Activated CD4-positive, alpha-beta T cell treated with anti-CD3 and anti-CD28 coated beads, Interleukin-2, amount 50 U/mL, for 4 hours (primary cell): ENCODE data around the gene TCP11L1.
"Not testable (repeated sequence)": the region's sequence is repeated elsewhere in the genome, so short reads cannot be mapped to it uniquely, and the experiment has no call there.

Experiments used
- DNase-seq, 2 experiments: peaks; one replicate each; pipeline ENCODE4 v3.0.0-alpha.2; 2020

TCP11L1 gene, protein sequence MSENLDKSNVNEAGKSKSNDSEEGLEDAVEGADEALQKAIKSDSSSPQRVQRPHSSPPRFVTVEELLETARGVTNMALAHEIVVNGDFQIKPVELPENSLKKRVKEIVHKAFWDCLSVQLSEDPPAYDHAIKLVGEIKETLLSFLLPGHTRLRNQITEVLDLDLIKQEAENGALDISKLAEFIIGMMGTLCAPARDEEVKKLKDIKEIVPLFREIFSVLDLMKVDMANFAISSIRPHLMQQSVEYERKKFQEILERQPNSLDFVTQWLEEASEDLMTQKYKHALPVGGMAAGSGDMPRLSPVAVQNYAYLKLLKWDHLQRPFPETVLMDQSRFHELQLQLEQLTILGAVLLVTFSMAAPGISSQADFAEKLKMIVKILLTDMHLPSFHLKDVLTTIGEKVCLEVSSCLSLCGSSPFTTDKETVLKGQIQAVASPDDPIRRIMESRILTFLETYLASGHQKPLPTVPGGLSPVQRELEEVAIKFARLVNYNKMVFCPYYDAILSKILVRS

DNA sequence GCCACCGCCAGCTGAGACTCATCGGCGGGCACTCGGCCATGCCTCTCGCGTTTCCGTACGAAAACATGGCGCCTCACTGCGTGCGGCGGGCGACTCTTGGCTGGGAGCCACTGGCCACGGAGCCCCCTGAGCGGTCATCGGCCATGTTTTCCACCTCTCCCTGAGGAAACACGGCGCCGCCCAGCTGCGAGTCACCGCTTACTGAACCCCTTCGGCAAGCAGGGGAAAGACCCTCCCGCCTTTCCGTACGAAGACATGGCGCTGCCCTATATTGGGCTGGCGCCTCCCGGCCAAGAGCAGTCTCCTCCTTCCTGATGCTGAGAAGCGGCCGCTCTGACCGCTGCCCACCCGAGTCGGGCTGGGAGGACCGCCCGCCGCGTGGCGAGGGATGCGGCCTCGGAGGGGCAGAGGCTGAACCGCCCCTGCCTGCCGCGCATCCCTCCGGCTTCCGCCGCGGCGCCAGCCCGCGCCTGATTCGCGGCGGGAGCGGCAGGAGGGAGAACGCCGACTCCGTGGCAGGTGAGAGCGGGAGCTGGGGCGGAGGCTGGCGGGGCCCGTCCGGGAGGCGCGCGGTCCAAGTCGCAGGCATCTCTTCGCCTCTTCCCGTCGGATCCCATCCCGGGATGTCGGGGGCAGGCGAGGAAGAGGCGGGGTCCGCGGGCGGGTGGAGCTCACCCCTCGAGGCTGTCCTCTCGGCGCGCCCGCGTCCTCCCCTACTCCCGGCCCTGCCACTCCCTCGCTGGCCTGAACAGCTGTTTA is at the start of gene TCP11L1:
Gene TCP11L1, plus strand, starts transcription at position 299 of the 759 bp plus-strand sequence. CDS start 4,202 bp downstream, outside the sequence.
- DNase-seq = peak; percentile 75 to 76

DNA sequence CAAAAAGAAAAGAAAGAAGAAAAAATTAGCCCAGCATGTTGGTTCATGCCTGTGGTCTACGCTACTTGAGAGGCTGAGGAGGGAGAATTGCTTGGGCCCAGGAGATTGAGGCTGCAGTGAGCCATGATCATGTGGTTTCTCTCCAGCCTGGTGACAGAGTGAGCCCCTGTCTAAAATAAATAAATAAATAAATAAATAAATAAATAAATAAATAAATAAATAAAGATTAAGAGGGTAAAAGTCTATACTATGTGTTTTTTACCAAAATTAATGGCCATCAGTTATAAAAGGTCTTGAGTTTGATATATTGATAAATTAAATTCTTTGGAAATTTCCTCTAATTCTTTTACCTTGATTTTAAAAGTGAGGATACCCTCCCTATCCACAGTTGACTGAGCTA is 48.9 kb upstream of the TCP11L1 start:
- no peak for DNase-seq

DNA sequence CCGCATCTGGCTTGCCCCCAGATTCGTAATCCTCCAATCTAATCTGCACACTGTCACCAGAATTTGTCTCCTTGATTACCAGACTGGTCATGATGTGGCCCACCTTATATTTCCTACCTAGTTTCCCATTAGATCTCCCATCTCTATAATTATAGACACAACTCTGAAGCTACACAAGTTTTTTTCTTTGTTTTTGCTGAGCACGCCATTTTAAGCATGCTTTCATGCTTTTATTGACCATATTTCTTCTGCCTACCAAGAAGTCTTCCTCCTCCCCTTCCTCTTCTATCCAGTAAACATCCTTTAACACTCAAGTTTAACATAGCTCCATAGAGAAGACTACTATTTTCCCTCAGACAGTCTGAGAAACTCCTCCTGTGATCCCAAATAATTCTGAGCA is 47.9 kb upstream of the TCP11L1 start:
- no peak for DNase-seq

DNA sequence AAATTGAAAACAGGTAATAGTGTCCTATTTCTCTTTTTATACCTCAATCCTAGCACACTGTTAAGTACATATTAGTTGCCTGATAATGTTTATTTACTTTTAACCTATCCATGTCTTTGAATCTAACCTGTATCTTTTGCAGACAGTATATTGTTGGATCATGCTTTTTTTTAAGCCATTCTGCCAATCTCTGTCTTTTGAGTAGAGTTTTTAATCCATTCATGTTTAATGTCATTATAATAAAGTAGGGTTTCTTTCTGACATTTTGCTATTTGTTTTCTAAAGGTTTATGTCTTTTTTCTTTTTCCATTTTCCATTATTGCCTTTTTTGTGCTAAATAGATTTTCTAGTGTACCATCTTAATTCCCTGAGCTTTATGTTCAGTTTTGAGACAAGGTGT is 47.5 kb upstream of the TCP11L1 start:
- DNase-seq = no peak

DNA sequence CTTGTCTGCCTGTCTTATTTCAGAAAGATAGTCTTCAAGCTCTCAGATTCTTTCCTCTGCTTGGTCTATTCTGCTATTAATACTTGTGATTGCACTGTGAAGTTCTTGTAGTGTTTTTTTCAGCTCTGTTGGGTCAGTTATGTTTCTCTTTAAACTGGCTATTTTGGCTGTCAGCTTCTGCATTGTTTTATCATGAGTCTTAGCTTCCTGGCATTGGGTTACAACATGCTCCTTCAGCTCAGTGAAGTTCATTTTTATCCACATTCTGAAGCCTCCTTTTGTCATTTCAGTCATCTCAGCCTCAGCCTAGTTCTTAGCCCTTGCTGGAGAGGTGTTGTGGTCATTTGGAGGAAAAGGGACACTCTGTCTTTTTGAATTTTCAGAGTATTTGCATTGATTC is 39.2 kb upstream of the TCP11L1 start:
- DNase-seq = no peak

DNA sequence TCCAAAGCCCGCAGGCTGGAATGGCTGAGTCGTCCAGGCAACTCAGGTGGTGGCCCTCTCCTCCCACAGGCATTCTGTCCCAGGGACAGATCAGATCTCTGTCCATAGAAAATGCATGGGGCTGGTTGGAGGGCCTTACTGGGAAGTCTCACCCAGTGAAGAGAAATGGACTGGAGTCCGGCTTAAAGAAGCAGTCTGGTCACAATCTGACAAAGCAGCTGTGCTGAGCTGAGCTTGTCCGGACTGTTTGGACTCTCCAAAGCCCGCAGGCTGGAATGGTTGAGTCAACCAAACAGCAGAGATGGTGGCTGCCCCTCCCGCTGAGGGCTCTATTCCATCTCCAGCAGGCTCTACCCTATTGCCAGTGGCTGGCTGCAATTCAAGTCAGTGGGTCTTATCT is 38.1 kb upstream of the TCP11L1 start:
- no peak for DNase-seq

DNA sequence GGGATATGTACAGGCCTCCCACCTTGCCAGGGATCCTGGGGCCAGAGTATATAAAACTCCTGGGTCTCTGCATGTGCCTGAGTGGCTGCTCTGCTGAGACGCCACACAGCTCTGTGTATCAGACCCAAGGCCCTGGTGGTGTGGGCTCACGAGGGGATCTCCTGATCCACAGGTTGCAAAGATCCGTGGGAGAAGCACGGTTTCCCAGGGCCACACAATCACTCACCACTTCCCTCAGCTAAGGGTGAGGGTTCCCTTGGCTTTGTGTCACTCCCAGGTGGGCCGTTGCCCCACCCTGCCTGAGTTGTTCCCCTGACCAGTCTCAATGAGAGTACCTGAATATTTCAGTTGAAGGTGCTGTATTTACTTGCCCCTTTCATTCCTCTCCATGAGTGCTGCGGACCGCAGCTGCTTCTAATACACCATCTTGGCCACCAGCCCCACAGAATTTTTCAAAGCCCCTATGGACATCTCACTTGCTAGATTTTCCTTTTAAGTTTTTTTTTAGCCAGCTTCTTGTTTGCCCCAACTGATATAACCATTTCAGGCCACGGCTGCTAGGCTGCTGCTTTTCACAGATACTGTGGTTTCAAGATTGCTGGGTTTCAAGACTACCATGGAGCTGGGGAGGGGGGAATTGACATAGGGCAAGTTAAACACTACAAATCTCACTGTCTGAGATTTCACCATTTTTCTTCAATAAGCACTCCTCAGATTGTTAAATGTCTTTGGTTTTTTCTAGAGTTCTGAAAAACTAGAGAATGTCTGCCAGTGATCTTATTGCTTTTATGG is 37.4 kb upstream of the TCP11L1 start:
- DNase-seq = no peak

DNA sequence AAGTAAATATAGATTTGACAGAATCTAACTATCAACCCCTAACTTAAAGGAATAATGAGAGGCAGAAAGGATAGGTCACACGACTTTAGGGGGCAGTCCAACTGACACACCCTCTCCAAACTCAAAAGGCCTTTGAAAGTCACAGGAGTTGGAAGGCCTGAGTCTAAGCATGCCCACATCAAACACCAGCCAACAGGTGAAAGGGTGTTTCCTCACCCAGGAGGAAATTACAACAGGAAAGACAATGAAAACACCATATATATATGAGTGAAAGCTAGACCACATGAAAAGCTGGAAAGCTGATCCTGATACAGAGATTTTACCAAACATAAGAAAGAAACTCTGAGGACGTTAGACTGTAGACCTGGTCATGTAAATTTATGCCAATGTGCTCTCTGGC is 34.2 kb upstream of the TCP11L1 start:
- no peak for DNase-seq

DNA sequence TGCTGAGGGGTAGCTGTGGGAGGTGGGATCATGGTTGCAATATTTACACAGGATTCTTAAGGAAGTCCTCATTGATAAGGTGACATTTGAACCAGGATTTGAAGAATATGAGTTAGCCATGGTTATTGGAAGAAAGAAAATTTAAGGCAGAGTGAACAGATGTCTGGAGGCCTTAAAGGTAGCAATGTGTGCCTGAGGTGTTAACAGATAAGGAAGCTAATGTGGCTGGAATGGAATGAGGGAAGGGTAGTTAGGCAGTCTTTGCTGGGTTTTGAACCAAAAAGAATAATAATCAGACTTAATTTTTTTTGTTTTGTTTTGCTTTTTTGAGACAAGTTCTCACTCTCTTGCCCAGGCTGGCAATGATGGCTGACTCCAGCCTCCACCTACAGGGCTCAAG is 33.4 kb upstream of the TCP11L1 start:
- DNase-seq = no peak

DNA sequence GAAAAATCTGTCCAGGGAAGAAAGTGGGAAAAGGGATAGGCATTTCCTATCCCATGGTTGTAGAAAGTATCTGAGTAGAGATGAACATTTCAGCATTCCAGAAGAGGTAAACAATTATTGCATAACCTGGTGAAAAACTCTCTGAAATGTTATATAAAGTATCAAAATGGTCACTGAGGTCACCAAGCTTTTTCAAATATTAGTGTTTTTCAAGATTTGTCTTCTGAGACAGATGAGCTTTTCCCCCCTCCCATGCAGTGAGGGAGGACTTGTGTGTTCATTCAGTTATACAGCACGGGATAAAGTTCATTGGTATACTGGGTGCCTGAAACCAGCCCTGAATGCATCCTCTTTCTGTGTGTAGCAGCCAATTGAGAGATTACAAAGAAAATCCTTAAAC is 25.6 kb upstream of the TCP11L1 start:
- no peak for DNase-seq

DNA sequence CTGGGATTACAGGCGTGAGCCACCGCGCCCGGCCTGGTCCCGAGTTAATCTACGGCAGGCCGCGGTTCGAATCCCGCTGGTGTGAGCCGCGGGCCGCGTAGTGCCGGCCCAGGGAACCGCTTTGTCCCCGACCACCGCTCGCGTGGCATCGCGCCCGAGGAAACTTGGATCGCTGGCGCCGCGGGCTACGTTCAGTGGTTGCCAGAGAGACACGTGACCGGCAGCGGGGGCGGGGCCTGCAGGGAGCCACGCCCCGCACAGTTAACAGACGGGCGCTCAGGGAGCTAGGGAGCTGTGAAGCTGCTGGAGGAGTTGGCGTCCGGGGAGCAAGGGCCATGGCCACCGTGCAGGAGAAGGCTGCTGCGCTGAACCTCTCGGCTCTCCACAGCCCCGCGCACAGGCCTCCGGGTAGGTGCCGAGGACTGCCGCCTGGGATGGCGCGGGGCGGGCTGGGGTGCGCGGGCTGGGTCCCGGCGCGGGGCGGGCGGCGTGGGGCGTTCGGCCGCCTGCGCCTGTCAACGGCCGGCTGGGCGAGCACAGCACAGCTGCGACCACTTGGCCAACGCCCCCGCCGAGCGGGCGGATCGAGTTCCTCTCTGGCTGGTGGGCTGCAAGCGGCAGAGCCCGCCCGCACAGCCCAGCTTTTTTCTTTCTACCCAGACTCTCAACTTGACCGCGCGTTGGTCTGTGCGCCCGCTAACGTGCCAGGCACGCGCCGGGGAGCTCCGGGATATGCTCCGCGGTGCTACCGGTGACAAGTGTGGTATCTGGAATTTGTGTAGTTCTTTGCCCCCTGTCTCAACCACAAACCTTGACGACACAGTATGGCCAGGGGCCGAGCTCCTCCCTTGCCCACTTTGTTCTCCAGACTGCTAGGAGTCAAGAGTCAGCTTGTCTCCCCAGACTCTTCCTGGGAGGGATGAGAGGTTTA is 23.5 kb upstream of the TCP11L1 start, which contains the start of gene DEPDC7:
Gene DEPDC7, plus strand, starts transcription at position 258 of the 931 bp plus-strand sequence. Its CDS starts 78 bp downstream, at position 336.
- peak; percentile 66 to 68 for DNase-seq

DNA sequence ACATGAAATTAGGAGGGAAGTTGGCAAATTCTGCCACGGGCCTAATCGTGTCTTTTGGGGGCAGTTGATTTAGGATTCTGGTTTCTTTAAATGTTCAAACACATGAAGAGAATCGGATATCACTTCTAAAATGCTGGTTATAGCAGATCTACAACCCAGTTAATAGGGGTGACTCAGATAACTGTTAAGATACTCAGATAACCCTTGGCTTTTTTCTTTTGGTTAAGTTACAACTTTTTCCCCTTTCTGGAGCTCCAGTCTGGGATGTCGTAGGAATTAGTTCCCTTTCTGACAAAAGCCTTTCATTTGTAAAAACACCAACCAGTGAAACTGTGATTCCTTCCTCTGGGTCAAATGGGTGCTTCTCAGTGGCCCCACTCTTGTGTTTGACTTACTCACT is 22.7 kb upstream of the TCP11L1 start:
- DNase-seq = no peak

DNA sequence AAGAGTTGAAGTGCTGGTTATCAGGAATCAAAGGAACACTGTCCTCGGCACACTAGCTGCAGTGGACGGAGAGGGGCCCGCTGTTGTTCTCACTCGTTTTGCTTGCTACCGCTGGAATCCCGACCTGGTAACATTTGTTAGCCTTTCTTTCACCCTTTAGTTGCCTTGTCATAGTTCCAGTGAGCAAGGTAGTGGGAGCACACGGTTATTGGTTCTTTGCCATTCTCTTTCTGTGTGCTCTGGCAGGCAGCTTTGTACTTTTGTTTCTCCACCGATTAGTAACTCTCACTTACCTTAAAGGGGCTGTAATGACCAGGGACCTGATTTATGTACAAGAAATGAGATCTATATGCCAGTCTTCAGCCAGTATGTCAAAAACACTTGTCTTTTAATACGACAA is 21.9 kb upstream of the TCP11L1 start:
- DNase-seq = no peak

DNA sequence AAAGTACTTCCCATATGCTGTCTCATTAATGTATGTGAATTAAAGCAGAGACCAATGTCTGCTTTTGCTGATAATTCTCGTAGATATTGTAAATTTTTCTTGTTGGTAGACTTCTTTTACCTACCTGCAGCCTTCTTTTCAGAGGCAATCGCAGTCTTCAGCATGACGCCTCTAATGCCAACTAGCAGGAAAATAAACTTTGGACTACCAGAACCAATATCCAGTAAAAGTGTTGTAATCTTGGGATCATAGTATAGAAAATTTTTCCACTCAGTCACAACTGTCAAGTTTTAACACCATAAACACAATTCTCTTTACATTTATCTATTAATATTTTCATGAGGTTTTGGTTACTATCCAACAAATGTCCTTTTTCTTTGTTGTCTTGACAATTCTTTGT is 21.4 kb upstream of the TCP11L1 start:
- DNase-seq = no peak

DNA sequence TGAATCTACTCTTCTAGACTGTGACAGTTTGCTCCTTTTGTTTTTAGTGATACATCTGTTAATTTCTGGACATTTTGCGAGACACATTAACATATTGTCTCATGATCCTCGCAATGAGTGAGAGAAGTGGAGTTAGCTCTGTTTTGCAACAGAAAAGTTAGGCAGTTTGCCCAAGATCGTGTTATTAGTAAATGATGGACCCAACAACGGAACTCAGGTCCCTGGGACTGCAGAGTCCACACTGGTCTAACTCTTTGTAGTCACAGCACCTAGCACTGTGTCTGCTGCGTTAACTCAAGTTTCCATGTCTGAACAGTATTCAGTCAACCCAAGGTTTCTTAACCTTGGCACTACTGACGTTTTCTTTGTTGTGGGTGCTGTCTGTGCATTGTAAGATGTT is 20.5 kb upstream of the TCP11L1 start:
- DNase-seq = no peak

DNA sequence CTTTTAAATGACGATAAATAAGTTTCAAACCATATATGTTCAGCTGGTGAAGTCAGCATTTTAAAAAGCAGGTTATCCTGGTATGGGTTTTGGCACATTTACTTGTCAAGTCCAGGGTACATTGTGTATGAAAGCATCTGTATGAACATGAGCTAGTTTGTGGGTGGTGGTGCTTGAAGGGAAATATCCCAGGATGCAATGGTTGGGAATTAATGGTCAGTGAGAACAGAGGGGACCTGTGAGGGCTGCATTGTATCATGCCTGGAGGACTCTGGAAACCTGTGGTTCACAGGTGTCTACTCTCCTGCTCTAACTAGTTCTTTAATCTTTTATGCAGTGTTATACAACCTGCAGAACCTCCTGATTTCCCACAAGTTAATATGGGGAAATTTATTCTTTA is 17.9 kb upstream of the TCP11L1 start:
- no peak for DNase-seq

DNA sequence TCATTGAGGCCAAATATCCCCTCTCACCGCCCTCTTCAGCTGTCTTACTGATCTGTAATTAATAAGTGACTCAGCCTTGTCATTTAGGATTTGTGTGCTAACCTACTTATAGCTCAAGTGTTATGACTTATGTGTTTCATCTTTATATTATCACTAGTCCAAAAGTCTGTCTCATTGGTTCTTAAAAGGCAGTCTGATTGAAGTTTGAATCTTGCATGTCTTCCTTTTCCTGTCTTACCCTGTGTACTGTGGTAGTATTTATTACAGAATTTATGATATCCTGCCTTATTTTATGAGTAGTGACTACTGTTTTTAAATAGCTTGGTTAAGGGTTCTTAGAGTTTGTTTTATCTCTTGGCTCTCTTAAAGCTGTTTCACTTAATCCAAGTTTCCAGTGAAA is 17.4 kb upstream of the TCP11L1 start:
- no peak for DNase-seq

DNA sequence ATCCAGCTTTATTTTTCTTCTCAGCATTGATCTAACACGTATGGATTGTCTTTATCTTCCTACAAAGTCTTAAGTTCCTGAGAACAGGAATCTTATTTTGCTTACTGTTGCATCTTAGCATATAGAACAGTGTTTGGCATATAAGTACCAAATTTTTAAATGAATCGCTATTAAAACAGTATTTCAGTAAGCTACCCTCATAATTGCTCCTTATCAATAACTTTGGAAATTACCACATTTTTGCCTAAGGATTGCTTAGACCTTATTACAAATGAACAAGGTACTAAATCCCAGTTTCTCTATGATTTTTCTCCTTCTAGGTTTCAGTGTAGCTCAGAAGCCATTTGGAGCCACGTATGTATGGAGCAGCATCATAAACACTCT is 14.0 kb upstream of the TCP11L1 start:
- DNase-seq = no peak

DNA sequence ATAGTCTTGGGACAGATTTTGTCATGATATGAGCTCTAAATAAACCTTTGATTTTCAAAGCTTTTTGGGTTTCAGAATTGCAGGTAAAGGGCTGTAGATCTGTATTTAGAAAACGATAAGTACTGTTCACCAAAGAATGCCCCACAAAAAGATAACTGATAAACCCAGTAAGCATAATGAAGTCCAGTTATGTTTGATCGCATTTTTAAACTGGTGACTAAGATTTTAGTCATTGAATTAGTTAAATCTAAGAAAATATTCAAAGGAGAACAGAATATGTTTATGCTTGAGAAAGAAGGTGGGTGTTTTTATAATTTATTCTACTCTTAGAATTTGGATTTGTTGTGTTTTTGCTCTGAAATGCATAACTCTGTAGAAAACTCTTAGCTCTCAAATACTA is 12.1 kb upstream of the TCP11L1 start:
- DNase-seq = no peak

DNA sequence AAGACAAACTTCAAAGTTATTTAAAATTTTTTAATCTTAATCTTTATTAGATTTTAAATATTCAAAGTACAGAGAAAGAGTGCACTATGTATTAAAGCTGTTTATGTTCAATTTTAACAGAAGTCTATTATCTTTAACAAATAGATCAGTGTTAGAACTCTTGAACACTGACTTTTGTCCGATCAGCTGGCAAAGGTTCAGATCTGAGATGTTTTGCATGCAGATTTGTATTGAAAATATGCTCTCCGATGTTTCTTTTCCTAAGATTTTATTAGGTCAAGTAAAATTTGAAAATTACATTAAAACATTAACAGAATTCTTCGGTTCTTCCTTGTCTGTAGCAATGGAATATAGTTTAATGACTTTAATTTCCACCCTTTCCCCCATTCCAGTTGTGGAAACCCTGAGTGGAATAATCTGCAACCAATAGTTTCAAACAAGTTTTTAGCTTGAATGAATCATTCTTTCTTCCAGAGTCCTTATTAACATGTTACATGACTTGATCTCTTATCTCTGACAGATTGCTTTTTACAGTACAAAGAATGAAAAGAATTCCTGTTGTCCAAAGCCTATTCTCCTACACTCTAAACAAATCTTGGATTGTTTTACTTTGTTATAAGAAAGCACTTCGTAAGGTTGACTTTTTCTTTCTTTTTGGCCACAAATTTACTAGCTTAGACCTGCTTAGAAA is 11.4 kb upstream of the TCP11L1 start:
- DNase-seq = no peak

DNA sequence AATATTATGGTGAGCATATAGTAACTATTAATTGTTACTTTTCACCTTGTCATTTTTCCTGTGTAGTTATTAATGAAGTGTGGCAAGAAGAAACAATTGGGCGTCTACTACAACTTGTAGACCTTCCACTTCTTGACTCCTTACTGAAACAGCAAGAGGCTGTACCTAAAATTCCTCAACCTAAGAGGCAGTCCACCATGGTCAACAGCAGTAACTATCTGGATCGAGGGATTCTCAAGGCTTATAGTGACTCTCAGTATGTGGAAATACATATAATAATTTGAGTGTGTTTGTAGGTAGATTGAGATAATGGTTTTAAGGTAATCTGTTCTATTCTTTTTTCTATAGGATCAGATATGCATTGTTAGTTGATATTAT is 10.8 kb upstream of the TCP11L1 start:
- no peak for DNase-seq

DNA sequence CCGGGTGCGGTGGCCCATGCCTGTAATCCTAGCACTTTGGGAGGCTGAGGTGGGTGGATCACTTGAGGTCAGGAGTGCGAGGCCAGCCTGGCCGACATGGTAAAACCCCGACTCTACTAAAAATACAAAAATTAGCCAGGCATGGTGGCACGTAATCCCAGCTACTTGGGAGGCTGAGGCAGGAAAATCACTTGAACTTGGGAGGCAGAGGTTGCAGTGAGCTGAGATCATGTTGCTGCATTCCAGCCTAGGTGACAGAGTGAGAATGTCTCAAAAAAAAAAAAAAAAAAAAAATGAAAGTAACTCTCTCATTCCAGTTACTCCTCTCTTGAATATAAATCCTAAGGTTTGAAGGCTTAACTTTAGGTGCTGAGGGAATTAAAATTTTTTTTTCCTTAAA is 10.2 kb upstream of the TCP11L1 start:
- DNase-seq = not testable (repeated sequence)
